IMR-90 (cell line): ENCODE results near the gene SURF2.

Source experiments
- BHLHE40 ChIP-seq: fragments of 150-350 bp; IDR thresholded peaks from 2 replicates; pipeline ENCODE4 v1.6.1; 2016; ENCODE audit warnings: mild to moderate bottlenecking, low read depth, low read length
- CEBPB ChIP-seq: IDR thresholded peaks from 2 replicates; pipeline ENCODE4 v1.6.1; 2012; ENCODE audit warnings: low read depth, low read length, improper control_type of control experiment
- FOS ChIP-seq: fragments of 150-350 bp; IDR thresholded peaks from 2 replicates; pipeline ENCODE4 v1.6.1; 2016; ENCODE audit warnings: low read depth, low read length
- MAFK ChIP-seq: IDR thresholded peaks from 2 replicates; pipeline ENCODE4 v1.6.1; 2012; ENCODE audit warnings: low read depth, low read length, improper control_type of control experiment
- POLR2A ChIP-seq: IDR thresholded peaks from 2 replicates; pipeline ENCODE4 v1.6.1; 2012; ENCODE audit warnings: mild to moderate bottlenecking, low read depth, low read length
- RAD21 ChIP-seq: IDR thresholded peaks from 2 replicates; pipeline ENCODE4 v1.6.1; 2012; ENCODE audit warnings: low read length, improper control_type of control experiment
- TF ChIP-seq, protein P1 (sequence below): conservative IDR thresholded peaks from 2 replicates; pipeline ENCODE4 v1.5.1; 2012; ENCODE audit warnings: mild to moderate bottlenecking, low read depth, low read length, improper control_type of control experiment
- TF ChIP-seq, protein P2 (sequence below): fragments of 150-350 bp; IDR thresholded peaks from 2 replicates; pipeline ENCODE4 v1.6.1; 2016; ENCODE audit warnings: low read depth, mild to moderate bottlenecking, low read length, moderate library complexity, borderline replicate concordance

DNA sequence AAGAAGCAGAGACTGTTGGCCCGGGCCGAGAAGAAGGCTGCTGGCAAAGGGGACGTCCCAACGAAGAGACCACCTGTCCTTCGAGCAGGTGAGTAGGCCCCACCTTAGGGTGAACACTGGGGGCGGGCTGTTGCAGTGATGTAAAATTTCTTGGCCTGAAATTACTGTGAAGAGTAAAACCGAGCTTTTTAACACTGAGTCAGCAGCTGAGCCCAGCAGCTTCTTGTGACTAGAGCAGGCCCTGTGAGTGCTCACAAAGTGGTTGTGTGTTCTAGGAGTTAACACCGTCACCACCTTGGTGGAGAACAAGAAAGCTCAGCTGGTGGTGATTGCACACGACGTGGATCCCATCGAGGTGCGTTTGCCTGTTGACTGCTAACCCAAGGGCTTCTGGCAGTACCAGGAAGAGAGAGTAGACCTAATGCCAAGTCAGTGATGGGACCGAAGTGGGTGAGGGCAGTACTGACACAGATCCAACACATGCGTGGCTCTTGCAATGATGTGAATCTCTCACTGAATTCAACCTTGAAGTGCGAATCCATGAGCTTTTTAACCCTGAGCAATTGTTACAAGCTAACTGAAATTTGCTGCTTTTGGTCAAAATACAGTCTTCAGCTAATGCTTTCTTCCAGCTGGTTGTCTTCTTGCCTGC is 6.3 kb upstream of the SURF2 start:
- TF ChIP-seq, protein P1, sequence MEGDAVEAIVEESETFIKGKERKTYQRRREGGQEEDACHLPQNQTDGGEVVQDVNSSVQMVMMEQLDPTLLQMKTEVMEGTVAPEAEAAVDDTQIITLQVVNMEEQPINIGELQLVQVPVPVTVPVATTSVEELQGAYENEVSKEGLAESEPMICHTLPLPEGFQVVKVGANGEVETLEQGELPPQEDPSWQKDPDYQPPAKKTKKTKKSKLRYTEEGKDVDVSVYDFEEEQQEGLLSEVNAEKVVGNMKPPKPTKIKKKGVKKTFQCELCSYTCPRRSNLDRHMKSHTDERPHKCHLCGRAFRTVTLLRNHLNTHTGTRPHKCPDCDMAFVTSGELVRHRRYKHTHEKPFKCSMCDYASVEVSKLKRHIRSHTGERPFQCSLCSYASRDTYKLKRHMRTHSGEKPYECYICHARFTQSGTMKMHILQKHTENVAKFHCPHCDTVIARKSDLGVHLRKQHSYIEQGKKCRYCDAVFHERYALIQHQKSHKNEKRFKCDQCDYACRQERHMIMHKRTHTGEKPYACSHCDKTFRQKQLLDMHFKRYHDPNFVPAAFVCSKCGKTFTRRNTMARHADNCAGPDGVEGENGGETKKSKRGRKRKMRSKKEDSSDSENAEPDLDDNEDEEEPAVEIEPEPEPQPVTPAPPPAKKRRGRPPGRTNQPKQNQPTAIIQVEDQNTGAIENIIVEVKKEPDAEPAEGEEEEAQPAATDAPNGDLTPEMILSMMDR = no peak
- TF ChIP-seq POLR2A (no peak), BHLHE40 (no peak), MAFK (no peak), RAD21 (no peak), FOS (no peak), CEBPB (no peak)
- TF ChIP-seq, protein P2, sequence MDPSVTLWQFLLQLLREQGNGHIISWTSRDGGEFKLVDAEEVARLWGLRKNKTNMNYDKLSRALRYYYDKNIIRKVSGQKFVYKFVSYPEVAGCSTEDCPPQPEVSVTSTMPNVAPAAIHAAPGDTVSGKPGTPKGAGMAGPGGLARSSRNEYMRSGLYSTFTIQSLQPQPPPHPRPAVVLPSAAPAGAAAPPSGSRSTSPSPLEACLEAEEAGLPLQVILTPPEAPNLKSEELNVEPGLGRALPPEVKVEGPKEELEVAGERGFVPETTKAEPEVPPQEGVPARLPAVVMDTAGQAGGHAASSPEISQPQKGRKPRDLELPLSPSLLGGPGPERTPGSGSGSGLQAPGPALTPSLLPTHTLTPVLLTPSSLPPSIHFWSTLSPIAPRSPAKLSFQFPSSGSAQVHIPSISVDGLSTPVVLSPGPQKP = no peak
